Stimulated activated CD4-positive, alpha-beta T cell treated with anti-CD3 and anti-CD28 coated beads, TNF-alpha, amount 100 ng/mL, for 1 hour (primary cell): ENCODE data around the gene POU5F2.

Experiments
- DNase-seq, 3 donors: peaks; one replicate each; pipeline ENCODE4 v3.0.0-alpha.2; 2020; ENCODE audit warnings: low read depth in 3 of 3, low spot score in 1 of 3

POU5F2 gene, protein sequence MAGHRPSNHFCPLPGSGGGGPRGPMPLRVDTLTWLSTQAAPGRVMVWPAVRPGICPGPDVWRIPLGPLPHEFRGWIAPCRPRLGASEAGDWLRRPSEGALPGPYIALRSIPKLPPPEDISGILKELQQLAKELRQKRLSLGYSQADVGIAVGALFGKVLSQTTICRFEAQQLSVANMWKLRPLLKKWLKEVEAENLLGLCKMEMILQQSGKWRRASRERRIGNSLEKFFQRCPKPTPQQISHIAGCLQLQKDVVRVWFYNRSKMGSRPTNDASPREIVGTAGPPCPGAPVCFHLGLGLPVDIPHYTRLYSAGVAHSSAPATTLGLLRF

DNA sequence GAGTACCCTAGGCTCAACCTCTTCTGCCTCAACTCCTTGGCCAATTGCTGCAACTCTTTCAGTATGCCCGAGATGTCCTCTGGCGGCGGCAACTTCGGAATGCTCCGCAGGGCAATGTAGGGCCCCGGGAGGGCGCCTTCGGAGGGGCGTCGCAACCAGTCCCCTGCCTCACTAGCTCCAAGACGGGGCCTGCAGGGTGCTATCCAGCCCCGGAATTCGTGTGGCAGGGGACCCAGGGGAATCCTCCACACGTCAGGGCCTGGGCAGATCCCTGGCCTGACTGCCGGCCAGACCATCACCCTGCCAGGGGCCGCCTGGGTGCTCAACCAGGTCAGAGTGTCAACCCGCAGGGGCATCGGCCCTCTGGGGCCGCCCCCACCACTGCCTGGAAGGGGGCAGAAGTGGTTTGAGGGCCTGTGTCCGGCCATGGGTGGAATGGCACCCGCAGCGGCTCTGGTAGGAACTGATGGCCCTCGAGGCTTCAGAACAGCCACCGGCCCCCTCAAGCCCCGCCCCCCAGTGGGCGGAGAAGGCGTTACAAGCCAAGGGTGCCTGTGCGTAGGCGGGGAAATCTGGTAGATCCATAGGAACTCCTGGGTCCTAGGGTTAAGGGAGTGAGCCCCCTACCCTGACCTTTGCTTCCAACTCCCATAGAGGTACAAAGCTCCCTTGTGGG lies at the start of gene POU5F2:
TSS of gene POU5F2 (minus strand) at position 465 of the 676 bp plus-strand sequence. CDS start at position 428, 37 bp downstream.
- DNase-seq = no peak

DNA sequence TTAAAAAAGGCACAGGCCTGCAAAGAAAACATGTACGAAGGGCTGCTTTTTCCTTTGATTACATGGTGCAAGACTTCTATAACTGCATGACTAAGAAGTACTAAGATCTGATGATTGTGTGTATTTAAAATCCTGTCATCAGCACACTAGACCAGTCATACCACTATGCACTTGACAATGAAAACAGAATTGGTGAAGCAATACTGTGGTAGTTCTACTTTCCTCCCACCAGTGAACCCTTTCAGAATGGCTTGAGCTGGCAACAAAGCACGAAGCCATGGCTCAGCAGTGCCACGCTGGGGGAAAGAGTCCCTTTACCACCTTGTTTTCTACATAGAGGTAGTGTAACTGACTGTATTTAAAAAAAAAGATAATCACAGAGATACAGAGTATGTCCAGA lies 49.0 kb upstream of the POU5F2 start:
- DNase-seq = no peak

DNA sequence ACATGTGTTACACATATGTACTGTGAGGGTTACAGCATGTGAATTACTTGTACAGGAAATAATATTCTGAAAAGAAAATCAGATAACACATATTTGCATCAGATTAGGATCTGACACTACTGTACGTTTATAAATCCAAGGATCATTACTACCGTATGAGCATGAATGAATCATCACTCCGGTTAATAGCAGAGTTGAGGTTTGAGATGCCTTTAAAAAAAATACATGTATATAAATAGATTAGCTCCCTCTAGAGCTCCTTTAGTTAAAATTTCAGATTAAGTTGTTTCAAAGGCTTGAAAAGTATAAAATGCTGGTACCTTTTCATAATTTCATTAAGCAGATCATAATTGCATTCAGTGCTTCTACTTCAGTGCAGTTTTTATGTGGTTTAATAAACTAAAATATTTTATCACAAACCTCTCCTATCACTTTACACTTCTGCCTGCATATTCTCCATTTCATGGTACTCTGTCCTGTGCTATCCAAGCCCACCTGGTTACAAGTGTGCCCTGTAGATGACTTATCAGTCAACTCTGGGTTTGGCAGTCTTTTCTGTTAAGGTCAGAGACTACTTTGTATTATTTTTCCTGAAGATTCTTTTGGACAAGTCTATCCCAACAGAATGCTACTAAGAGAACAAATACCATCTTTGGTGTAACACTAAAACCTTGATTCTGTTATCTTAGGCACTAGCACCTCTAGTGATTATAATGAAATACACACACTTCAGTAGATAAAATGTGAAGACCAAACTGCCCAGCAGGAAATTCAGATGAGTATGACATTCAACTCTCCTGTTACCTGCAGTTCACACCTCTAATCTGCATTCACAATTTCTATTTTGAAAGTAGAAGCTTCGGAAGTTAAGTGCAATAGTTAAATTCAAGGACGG lies 48.0 kb upstream of the POU5F2 start:
- no peak for DNase-seq

DNA sequence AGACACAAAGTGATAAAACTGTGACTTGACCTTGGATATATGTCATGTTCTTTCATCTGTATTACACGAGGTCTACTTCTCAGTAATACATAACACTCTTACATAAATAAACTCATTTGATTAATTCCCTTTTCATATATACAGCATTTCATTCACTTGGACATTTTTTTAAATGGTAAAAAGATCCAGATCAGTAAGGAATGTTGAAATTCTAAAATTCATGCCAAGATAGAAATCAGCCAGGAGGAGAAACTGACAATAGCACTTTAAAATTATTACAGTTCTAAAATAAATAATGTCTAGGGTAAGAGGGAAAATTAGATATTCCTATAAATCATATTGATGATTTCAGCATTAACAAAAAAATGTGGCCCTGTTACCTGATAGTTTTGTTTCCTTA lies 46.2 kb upstream of the POU5F2 start:
- no peak for DNase-seq

DNA sequence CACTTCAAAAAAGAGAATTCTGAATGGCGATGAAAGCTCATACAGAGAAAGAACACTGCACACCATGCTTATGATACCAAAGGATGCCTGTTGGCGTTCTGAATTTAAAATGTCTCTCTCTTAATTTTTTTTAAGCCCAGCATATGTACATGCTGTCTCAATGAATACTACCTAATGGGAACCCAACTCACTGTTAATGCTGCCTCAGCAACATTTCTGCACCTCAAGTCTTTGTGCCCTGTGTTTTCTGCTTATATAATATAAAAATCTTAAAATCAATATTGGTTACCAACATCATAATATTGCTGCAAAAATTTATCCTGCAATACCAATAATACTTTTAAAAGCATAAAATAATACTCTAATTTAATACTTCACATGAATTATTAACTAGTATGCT lies 44.1 kb upstream of the POU5F2 start:
- DNase-seq = no peak

DNA sequence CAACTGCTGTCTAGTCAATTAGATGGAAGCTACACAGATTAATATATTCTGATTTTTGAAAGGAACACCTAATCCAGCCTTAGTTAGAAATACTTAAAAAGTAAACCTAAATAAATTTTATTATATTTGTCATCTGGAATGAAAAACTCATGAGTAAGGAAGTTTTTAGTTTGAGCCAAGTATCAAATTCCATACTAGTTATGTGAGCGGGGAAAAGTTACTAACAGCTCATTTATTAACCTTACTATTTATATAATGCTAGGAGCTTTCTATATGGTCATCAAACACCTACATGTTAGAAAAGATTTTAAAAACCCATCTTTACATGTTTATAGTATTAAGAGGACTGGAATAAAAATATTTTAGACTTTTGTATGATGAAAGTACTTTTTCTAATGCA lies 41.6 kb upstream of the POU5F2 start:
- DNase-seq = no peak

DNA sequence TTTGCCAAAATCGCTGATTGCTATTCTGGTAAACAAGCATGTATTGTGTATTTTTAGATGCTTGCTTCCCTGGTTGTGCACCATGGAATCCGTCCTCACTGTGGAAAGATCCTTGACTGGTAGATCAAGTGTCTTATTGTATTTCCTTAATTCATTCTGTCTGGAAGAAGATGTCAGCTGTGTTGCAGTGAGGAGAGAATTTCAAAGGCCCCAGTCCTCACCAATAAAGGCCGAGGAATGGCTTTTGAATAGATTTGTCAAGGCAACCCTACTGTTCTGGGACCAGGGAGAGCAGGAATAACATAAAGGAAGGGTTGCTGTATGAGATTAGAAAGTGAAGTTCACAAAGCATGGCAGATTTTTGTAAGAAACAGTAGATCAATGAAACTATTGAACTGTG lies 36.2 kb upstream of the POU5F2 start:
- DNase-seq = no peak

DNA sequence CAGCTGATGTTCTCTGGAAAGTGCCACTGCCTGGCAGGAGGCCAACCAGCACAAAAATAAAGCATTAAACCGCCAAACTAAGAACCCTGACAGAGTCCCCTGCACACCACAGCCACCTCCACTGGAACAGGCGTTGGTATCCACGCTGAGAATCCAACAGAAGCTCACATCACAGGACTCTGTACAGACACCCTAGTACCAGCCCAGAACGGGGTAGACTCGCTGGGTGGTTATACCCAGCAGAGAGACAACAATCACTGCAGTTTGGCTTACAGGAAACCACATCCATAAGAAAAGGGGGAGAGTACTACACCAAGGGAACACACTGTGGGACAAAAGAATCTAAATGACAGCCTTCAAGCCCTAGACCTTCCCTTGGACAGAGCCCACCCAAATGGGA lies 15.0 kb upstream of the POU5F2 start:
- DNase-seq = no peak

DNA sequence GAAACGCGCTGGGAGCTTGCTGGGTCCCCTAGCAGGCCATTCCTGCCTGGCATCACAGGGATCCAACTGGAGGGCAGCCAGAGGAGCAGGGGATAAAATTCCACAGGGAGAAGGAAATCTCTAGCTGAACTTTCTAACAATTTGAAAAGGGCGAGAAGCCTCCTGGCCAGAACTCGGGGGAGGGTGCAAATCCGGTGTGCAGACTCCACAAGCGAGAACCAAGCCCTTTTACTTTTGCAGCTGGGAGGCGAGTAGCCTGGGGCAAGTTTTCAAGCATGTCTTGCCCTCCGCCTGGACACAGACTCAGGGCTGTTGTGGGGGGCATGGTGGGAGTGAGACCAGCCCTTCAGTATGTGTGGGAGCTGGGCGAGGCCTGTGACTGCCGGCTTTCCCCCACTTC lies 14.3 kb upstream of the POU5F2 start:
- DNase-seq = no peak

DNA sequence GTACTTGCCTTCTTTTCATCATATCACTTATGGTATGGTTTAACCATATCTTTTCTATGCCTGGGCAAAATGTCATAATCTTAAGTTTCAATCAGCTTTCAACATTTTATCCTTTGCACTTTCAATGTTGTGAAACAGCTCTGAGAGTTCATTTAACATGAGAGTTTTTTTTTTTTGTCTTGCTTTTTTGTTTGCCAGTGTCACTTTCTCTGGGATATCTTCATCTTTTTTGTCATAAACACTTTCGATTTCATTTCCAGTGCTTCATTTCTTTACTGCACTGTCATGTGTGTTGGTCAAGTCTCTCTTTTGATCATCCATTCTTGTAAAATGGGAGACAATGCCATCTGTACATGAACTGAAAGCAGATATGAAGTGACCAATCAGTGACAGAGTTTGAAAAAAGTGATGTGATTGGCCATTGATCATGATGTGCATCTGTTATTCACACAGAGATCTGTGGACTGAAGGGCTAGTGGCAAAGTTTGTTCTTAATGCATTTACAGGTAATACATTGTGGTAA lies 7.5 kb upstream of the POU5F2 start:
- no peak for DNase-seq

DNA sequence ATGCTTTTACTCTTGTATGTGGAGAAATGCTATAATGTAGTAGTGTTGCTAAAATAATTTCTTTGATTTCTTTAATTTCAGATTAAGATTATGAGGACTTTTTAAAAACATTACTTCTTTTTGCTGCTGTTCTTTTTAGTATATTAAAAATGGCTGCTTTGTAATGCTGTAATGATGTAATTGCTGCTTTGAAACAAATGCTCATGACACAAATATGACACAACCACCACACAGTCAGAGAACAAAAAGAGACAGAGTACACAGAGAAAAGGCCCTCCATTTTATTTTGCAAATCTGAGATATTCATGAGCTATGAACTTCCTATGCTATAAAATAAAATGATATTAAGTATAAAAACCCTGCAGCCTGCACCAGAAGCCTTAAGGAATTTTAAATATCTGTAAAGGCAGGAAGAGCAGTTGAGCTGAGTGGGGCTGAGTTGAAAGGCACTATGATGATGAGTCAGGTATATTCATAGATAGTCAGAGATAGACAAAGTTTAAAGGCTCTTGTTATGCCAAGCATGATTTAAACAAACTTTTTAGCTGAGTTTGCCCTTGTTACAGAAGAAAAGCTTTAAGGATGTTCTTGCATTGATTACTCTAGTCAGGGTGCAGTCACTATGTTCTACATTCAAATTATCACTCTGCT lies 5.1 kb upstream of the POU5F2 start:
- DNase-seq = no peak

DNA sequence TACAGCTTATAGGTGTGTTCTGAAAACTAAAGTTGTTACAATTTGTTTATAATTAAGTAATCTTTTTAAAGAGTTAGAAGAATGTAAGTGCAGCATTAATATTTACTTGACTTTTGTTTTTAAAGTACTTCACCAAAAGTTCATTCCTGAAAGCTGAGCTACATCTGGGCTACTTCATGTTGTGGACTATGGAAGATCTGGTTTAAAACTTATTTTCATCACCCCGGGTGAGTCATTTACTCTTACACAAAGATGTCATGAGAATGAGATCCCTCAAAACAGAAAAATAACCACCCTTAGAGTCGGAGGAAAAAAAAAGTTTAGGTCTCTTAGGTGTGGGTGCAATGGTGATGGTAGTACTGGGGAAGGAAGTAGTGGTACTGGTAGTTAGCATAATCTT lies 5.1 kb downstream of the POU5F2 start:
- no peak for DNase-seq

DNA sequence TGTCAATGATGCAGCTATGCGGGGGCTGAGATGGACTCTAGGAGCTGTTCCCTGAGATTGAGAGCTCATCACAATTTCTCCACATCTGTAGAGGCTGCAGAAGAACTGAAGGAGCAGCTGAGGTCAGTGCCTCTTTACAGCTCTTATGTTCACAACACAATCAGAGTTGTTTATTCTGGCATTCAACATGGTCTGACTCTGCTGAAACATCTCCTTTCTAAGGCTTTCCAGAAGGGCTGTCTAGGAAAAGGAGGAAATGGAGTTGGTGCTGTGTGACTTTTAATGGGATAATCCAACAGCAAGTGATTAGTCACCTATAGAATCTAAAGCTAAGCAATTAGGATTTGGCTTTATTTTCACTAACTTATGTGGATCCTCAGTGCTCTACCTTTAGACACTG lies 6.0 kb downstream of the POU5F2 start:
- no peak for DNase-seq

DNA sequence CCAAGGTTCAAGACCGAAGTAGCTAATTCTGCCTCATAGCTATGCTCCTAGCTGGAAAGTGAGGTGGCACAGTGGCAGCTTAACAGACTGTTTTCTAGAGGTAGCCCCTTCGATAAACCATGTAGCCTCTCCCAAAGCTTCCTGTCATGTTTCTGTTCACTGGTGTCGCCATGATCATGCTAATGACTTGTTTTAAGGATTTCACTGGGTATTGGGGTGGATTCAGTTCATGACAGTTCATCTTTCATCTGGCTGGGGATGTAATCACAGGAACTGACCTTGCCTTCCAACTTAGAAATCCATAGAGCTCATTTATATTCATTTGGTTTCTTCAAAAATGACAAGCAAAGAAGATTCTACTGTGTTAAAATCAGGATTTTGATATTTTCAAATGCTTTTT lies 9.4 kb downstream of the POU5F2 start:
- DNase-seq = no peak

DNA sequence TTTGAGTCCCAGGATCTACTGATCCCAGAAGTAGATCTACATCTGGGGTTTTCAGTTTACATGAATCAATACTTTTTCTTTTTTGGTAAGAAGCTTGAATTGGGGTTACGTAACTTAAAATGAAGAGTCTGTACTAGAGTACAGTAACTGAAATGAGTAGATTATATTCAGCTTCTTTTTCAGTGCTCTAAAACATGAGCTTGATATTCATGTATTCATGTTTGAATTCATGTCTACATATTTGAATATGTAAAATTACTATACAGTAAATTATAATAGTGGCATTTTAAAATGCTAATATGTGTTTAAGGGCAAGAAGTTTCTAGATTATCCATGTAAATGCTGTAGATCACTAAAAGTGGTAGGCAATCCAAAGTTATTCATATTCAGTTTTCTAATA lies 14.8 kb downstream of the POU5F2 start:
- no peak for DNase-seq

DNA sequence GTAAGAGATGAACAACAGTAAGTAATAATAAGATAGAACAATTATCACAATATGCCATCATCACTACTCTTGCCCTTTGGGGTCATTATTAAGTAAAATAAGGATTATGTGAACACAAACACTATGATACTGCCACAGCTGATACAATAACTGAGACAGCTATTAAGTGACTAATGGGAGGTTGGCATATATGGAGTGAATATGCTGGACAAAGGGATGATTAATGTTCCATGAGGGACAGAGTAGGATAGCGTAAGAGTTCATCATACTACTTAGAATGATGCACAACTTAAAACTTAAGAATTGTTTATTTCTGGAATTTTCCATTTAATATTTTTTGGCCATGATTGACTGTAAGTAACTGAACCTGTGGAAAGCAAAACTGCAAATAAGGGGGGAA lies 16.6 kb downstream of the POU5F2 start:
- no peak for DNase-seq

DNA sequence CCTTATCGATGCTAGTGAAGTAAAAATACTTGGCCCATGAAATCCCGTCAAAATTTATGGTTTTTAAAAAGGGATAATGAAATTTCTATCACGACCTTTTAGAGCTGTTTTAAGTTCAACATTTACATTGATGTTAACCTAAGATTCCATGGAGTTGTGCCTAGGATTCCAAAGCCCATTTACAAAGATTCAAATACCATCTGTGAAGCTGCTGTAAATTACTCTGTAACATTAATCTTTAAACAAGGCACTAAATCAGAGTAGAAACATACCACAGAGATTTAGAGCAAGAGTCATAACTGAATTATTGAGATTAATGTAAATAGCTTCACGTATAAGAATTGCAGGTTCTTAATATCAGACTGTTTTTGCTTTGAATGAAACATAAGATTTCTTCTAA lies 17.7 kb downstream of the POU5F2 start:
- DNase-seq = no peak

DNA sequence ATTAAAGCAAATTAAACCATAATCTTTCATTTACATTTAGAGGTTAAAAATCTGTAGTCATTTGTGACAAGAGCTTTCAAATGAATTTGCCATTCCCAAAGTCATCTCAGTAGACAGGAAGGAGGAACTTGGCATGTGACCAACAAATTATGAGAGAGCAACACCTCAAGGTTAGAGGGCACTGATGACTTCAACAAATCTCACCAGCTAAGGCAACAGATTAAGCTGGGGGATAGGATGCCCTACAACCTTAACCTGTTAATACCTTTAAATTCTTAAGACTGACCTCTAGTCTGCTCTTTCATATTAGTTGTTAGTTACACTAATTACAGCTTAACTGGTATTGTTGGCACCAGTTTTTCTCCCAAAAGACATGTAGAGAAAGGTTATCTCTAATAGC lies 18.4 kb downstream of the POU5F2 start:
- no peak for DNase-seq

DNA sequence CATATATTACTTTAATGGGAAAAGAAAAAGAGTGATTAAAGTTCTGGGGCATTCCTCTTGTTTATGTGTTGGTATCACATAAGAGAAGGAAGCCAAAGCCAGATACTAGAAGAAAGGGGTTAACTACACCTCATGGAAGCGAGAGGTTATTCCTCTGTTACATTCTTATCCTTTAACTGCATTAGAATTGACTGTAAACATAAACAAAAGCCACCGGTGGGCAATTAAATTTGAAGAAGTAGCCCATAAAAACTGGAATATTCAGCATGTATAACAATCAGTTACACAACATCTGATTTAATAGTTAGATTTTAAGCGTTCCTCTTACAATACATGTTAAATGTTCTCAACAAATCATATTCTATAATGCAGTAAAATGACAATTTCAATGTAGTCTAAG lies 18.8 kb downstream of the POU5F2 start:
- DNase-seq = no peak

DNA sequence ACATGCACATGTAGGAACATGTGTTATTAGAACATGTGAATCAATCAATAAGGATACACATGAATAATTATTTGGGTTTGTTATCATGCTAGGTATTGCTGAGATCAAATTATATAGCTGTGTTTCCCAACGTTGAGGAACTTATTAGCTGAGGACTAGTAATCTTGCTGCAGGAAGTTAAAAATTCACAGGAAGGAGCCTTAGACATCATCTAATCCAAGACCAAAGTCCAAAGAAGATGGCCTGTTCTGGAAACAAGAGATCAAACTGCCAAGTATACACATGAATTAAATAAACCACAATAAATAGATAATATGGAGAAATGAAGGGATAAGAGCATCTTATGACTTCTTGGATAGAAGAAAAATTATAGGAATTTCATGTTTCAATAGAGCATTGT lies 19.9 kb downstream of the POU5F2 start:
- DNase-seq = no peak

DNA sequence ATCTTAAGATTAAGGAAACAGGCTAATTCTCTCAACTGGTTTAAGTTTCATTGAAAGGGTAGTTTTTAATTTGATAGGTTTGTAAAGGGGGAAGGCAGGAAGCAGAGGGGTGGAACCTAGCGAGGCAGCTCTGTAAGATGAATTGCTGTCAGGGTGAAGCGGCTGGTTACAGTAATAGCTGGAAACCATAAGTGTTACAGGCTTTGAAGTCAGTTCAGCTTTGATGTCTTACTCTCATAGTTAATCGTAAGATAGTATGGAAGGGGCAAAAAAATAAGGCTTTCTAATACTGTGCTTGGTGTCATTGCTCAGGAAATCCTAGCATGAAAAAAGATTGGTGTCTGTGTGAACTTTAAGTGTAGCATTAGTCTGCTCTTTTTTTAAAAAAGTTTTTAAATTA lies 20.3 kb downstream of the POU5F2 start:
- no peak for DNase-seq
